Measurements from ENCODE around the gene ZNF135. TPM values are rescaled to one million over a fixed set of nuclear protein-coding genes. Genes with fewer than 3 reads are reported as not detected.
A peak's percentile ranks its signal among the peaks of the same experiment; 100 is the strongest.

The ZNF135 gene
- total and polyA plus RNA-seq, 2 experiments from 2014 or later = 4.8 to 10.3 TPM

GRCh38 chr19:58034477-58034793 is 24.6 kb upstream of the ZNF135 start:
- Histone ChIP-seq H3K79me2 (replicated peaks; ENCODE audit: insufficient read depth) (no peaks in the 10 kb centered on the region), H3K4me3 (peak overlapping the region; percentile 59), H3K9me2 (ENCODE audit: insufficient read depth) (no peaks in the 10 kb centered on the region), H3K27me3 (ENCODE audit: insufficient read depth) (no peaks in the 10 kb centered on the region), H3K4me1 (ENCODE audit: insufficient read depth) (peaks cover 30% of the 10 kb centered on the region), H3K4me2 (peak overlapping the region; percentile 85), H3F3A (replicated peaks; ENCODE audit: low read depth) (peaks cover 17% of the 10 kb centered on the region), H4K20me1 (replicated peaks; ENCODE audit: insufficient read depth) (no peaks in the 10 kb centered on the region), H2AFZ (no peak overlapping the region), H3K36me3 (ENCODE audit: insufficient read depth) (no peaks in the 10 kb centered on the region), H3K27ac (ENCODE audit: low read depth) (no peak overlapping the region)
- peaks cover 26% of the 10 kb centered on the region for H3K36me3 Mint-ChIP-seq (ENCODE audit: low read depth)
- DNase-seq (ENCODE audit: low spot score) (peak; percentile 78), ATAC-seq (no peak; the same call in 2 of the 3 replicates)
- no peak overlapping the region for H3K27ac Mint-ChIP-seq
- H3K27me3 Mint-ChIP-seq (ENCODE audit: insufficient read depth, low read depth, poor library complexity) = peaks cover 12% of the 10 kb centered on the region
- no peak overlapping the region; the same call in 2 of the 3 replicates for H3K4me3 Mint-ChIP-seq
- TF ChIP-seq EZH2phosphoT487 (IDR thresholded peaks at IDR 0.05; ENCODE audit: unreplicated experiment) = no peak
- no peak for TF ChIP-seq POLR2AphosphoS5 (IDR thresholded peaks at IDR 0.05; ENCODE audit: low read depth)
- TF ChIP-seq REST (IDR thresholded peaks at IDR 0.05; ENCODE audit: unreplicated experiment) = no peak
- no peak for TF ChIP-seq JUNB (IDR thresholded peaks at IDR 0.05; ENCODE audit: unreplicated experiment)
- no peak for TF ChIP-seq ZNF462 (CRISPR knock-in tag; IDR thresholded peaks at IDR 0.05)
- no peak for TF ChIP-seq STAT1 (IDR thresholded peaks at IDR 0.05; ENCODE audit: unreplicated experiment)
- peaks cover 3% of the 10 kb centered on the region; the same call in 2 of the 3 replicates for H3K4me1 Mint-ChIP-seq
- H3K9me3 Mint-ChIP-seq = peaks cover 80% of the 10 kb centered on the region
